Caki2 (cell line): Measurements from ENCODE around the gene TRIM58. TPM values are rescaled to one million over a fixed set of nuclear protein-coding genes. Genes with fewer than 3 reads are reported as not detected.

Experiments
- DNase-seq: peaks from one replicate; pipeline ENCODE4 v3.0.0-alpha.2; 2015; ENCODE audit warnings: low read depth
- in situ Hi-C: cut with HindIII; loops from 2 replicates; pipeline ENCODE4 v1.10.0; 2016; ENCODE audit warnings: low sequenced_read_pairs, low pct_unique_long_range_greater_than_20kb, mixed read lengths
- total RNA-seq: library from RNA; depleted of rRNA; stranded (reverse); fragments of >200 nt; shearing (Covaris generic); gene quantifications from 2 replicates; pipeline ENCODE4 v1.2.3, GENCODE V29; 2014; ENCODE audit warnings: low replicate concordance; rRNA removed

TRIM58 gene, protein sequence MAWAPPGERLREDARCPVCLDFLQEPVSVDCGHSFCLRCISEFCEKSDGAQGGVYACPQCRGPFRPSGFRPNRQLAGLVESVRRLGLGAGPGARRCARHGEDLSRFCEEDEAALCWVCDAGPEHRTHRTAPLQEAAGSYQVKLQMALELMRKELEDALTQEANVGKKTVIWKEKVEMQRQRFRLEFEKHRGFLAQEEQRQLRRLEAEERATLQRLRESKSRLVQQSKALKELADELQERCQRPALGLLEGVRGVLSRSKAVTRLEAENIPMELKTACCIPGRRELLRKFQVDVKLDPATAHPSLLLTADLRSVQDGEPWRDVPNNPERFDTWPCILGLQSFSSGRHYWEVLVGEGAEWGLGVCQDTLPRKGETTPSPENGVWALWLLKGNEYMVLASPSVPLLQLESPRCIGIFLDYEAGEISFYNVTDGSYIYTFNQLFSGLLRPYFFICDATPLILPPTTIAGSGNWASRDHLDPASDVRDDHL
- total RNA-seq: not detected in 2 replicates

DNA sequence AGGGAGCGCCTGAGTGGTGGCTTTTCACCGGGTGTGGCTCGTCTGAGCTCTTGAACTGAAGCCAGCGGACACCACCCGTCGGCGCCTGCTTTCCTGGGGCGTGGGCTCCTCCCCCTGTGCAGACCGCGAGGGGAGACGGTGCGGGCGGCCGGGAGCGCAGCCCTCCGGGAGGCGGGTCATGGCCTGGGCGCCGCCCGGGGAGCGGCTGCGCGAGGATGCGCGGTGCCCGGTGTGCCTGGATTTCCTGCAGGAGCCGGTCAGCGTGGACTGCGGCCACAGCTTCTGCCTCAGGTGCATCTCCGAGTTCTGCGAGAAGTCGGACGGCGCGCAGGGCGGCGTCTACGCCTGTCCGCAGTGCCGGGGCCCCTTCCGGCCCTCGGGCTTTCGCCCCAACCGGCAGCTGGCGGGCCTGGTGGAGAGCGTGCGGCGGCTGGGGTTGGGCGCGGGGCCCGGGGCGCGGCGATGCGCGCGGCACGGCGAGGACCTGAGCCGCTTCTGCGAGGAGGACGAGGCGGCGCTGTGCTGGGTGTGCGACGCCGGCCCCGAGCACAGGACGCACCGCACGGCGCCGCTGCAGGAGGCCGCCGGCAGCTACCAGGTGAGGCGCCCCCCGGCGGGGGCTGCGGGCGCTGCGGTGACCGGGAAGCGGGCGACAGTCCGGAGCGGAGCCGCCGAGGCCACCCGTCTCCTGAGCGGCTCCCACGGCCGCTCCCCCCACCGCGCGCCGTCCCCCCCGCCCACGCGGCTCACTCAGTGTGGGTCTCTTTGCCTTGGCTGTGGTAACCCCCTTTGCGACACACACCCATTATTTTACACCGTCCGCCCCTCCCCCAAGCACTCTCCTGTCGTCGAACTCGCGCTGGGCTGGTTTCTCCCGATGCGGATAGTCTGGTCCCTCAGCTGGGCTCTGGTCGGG is at the start of gene TRIM58:
Gene TRIM58 (plus strand): TSS at position 119 of the 916 bp plus-strand sequence. CDS start 60 bp downstream, at position 179.
- in situ Hi-C loops: no loop called here
- DNase-seq: no peak

DNA sequence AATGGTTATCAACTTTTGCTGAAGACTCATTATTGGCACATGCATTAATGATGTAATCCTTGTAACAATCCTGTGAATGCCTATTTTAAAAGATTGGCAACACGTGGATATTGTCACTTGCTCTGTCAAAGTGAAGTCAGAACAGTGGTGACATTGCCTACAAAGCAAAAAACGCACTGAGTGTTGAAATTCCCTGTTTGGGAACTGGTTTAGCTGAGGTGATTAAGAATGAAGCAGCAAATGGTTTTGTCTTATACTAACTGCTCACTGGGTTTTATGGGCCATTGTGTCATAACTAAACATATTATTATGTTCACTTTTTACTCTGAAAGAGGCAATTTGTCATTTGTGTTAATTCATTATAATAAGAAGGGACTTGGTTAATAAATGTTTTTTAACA is 44.4 kb upstream of the TRIM58 start:
- in situ Hi-C loops: no loop called here
- DNase-seq: no peak

DNA sequence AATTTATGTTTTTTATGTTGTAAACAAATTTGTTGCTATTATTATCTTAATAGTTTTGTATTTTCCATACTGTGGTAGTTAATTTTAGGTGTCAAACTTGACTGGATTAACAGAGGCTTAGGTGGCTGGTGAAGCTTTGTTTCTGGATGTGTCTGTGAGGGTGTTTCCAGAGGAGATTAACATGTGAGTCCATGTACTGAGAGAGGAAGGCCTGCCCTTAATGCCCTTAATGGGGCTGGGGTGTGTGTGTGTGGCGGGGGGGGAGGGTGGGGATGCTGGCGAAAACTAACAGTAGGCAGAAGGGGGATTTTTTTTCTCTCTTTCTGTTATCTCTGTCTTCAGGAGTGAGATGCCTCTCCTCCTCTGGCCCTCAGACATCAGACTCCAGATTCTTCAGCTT is 34.9 kb upstream of the TRIM58 start:
- in situ Hi-C loops: no loop called here
- DNase-seq: no peak

DNA sequence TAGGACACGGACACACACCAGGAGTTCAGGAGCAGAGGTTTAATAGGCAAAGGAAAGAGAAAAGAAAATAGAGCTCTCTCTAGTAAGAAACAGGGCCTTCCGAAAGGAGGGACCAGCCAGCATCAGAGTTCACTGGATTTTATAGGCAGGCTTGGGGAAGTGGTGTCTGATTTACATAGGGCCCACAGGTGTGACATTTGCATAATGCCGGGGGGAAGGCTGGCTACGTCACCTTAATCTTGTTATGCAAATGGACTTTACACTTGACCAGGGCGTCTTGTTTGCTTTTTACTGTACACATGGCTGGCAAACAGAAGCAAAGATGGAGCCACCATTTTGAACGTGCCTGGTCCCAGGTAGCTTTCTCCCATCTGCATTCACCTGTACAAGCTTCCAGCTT is 33.0 kb upstream of the TRIM58 start, which contains the start of gene OR14A16:
Gene OR14A16 (minus strand): TSS at position 97 of the 400 bp plus-strand sequence. CDS start 8,390 bp downstream, outside the sequence.
- no peak for DNase-seq
- in situ Hi-C loops: no loop called here

DNA sequence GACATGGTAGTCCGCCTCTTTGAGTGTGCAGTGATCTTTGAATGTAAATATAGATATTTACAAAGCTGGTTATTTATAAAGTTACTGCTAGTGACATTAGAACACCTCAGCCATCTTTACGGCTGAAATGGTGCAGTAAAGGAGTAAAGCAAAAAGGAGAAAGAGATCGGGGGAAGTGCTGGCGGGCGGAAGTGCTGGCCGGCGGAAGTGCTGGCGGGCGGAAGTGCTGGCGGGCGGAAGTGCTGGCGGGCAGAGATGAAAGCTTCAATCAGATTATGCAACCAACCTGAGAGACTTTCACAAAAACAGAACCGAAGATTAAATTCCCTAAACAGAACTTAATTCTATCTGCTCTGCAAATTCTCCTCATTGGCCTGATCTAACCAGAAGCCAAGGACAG is 31.6 kb upstream of the TRIM58 start:
- in situ Hi-C loops: no loop called here
- DNase-seq: no peak

DNA sequence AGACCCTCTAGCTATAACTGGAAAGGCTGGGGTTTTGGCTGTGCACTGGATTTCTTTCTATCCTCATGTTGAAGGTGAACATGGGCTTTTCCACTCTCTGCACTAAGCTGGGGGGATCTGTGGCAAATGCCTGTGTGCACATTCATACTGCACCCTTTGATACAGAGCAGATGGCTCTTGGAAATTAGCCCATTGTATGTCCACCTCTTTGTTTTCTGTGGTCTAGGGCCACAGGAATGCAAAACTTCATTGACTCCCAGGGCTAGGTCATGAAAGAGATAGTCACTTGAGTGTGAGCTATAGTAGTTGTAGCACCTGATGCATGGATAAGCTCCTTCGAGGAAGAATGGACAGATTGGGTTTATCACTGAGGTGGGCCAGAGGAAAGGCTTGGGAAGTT is 27.3 kb upstream of the TRIM58 start:
- in situ Hi-C loops: no loop called here
- no peak for DNase-seq

DNA sequence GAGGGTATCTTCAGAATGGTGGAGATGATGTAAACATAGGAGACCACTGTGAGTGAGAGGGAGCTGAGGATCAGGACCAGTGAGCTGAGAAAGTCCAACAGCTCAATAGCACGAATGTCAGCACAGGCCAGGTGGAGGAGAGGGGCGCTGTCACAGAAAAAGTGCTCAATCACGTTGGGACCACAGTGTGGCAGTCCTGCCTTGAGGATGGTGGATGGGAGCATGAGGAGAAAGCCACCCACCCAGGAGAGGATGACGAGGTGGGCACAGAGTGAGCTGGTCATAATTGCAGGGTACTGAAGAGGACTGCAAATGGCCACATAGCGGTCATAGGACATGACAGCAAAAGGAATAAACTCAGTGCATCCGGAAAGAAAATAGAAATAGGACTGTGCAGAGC is 23.4 kb upstream of the TRIM58 start:
- DNase-seq: no peak
- in situ Hi-C loops: no loop called here

DNA sequence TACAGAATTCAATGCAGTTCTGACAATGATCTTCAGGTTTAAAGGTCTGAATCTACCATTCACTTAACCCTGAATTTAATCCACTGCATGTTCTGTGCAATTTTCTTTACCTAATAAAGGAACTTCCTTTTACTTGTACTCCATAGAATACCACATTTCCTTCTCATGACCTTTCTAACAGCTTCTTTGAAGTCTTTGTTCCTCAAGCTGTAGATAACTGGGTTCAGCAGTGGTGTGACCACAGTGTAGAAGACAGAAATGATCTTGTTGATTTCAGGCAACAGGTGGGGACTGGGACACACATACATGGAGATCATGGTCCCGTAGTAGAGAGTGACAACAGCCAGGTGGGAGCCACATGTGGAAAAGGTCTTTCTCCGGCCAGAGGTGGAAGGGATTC is 16.2 kb upstream of the TRIM58 start:
- no peak for DNase-seq

DNA sequence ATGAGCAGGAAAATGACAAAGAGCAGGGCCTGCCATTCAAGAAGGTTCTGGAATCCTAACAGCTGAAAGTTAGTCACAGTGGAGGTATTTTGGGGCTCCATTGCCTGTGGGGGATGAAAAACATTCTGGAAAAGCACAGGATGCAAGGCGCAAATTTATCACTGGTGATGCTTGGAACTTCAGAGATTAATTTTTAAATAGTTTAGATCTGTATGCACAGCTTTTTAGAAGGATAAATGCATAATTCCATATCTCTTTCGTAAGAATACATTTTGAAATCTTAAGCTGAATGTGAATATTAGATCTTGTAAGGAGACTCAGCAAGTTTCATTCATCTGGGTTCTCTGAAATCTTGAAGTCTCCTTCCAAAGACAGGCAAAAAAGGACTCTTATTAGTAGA is 15.2 kb upstream of the TRIM58 start, which contains the start of gene OR11L1:
Gene OR11L1 (minus strand): TSS at position 101 of the 400 bp plus-strand sequence. CDS start 0 bp downstream, at position 101.
- no peak for DNase-seq
- in situ Hi-C loops: no loop called here

More for the DNA sequence above, 16.2 kb upstream of the TRIM58 start:
- in situ Hi-C loops: no loop called here

DNA sequence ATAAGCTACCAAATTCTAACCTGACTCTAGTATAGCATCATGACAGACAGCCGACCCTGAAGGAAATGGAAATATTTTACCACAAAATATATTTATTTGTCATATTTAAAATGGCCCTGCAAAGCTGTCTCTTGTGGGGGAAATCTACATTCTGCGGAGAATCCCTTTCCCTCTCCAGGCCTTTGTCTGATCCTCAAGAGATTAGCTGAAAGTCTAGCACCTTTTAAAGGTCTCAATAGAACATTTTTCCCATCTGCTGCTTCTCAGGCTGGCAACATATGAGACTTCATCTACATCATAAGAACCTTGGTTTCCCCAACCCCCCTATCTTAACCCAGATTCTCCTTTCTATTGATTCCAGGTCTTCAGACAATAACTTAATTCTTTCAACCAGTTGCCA is 13.6 kb upstream of the TRIM58 start:
- in situ Hi-C loops: no loop called here
- no peak for DNase-seq

DNA sequence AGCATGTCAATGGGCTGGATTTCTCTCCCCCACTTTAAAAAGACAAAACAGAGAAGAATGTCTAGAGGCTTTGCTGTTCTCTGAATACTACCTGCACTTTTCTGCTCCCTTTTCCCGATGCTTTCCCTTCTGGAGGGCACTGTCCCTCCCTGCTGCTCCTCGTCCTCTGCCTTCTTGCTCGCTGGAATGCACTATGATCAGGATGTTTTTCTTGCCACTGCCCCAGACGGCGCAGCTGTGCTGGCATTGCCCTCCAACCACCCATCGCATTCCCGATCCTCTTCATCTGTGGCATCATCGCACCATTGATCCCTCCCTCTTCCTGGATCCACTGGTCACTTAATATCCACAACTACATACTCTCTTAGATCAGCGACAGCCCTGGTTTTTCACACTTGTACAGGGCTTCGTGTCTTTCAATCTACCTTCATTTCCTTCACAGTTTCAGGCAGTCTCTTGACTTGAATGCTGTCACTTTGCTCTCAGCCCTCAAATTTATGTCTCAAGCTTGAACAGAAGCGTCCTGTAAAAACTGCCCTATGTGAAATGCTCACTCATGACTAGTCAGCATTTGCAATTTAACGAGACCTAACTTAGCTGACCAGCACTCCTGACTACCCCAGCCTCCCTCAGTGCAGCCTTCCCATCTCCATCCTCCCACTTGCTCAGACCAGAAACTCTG is 11.8 kb upstream of the TRIM58 start:
- in situ Hi-C loops: no loop called here
- DNase-seq: no peak

DNA sequence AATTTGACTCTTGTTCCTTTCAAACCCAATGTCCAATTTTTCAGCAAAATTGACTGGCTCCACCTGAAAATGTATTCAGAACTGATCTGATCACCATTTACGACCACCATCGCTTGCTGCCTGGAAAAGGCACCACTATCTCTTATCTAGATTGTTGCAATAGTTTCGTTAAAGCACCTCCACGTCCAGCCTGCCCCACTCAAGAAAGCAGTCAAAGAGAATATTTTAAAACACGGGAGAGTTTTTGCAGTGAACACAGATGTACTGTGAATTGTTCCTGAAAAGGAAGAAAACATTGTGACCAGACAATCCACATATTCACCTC is 11.3 kb upstream of the TRIM58 start:
- no peak for DNase-seq
- in situ Hi-C loops: no loop called here

DNA sequence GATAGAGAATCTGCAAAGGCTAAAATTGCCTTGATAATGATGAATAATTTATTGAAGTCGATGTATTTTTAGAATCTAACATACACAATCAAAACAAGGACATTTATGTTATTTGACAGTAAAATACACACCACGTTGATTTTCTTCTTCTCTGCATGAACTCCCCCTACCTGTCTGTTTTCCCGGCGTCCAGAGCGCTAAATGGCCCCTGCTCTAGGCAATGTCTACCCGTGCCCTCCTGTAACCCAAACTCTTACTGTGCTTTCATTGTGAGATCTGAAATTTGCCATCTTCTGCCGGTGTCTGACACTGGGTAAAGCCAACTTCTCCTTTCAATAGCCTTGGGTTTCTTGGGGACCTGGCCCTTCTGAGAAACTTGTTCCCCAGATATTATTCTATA is 8.6 kb upstream of the TRIM58 start:
- DNase-seq: no peak
- in situ Hi-C loops: no loop called here

DNA sequence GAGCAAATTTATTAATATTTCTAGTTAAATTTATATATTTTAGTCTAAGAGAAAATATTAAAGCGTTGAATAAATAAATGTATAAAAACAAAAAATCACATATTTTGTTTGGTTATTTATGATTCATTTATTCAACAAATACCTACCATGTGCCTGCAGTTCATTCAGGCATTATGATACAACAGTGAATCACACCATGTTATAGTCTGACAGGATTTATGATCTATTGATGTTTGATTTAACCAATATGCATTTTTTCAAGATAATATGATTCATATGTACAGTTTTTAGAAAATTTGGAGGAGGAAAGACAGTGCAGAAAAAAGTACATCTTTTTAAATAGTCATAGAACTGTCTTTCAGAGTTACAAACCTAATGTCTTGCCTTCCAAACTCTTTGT is 7.4 kb upstream of the TRIM58 start:
- in situ Hi-C loops: no loop called here
- no peak for DNase-seq

DNA sequence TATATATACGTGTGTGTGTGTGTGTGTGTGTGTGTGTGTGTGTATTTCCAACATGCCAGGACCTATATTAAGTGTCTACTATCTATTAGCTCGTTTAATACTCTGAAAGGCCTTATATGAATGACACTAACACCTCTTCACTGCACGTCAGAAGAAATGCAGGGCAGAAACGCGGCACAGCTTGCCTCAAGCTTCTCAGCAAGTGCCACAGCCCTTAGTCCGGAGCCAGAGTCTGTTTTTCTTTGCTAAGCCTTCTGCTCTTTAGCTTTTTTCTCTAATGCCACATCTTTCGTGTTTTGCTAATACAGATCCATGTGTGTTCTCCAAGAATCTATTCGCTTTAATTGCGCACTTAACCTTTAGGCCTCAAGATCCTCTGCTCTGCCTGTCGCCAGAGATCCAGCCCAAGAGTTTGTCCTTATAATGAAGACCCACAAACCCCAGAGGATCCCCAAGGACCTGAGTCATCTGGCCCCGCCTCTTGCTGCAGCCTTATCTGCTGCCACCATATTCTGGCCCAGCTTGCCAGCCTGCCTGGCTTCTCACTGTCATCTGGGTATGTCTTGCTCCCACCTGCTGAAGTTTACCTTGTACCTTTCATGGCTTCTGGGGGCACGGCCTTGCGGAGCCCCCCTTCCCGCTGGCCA is 2.0 kb upstream of the TRIM58 start:
- in situ Hi-C loops: no loop called here
- no peak for DNase-seq

DNA sequence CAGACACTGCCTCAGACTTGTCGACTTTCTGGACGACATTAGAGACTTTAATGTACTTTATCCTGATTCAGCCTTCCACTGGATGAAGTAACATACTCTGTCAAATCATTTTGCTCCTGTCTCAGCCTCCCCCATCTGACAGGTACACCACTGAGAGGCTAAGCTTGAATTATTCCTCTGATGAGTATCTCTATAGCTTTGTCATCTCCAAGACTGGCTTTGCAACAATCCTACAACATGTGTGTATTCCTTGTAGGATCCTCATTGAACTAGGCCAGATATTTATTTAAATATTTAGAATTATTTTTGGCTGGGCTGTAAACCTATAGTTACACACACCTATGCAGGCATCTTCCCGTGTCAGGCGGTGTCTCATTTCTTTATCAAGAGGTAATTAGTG is 1.1 kb upstream of the TRIM58 start:
- DNase-seq: no peak
- in situ Hi-C loops: no loop called here

DNA sequence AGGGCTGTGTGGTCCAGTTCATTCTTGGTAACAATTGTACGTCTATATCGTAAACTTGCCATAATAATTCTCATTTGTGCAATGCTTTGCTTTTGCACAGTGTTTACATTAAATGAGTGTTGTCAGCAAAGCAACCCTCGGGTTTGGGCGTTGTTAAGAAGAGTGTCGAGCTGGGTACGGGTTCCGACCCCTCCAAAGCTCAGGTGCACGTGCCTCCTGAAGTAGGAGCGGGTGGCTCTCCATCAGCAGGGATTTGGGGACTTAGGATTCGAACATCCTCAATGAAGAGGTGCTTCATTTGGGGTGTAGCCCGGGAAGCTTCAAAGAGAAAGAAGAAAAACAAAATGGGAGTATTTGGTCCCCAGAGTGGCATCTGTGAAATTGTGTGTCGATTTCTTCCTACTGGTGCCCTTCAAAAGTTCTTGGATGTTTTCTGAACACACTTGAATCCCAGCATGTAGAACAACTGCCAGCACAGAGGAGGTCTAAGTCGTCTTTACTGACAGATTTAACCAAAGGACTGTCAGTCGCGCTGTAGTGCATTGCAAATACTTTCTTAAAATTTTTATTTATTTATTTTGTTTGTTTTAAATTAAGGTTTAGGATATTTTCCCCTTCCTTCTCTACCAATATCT is 1.1 kb downstream of the TRIM58 start:
- in situ Hi-C loops: no loop called here
- DNase-seq: no peak

DNA sequence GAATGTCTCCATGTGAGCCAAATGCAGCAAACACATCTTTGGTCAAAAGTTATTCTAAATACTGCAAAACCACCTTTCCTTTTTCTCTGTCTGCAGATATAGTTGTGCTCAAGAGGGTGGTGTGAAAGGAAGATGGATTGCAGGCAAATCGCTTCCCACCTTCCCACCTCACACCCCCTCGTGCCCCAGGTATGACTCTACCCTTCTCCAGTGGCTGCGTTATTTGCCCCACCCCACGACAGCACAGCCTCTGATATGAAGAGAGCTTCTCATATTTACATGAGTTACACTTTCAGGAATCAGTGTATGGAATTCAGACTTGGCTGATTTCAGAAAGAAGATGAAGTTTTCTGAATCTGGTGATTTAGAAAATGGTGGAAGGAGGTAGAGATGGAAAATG is 5.8 kb downstream of the TRIM58 start:
- in situ Hi-C loops: no loop called here

More for the DNA sequence above, 5.8 kb downstream of the TRIM58 start:
- DNase-seq: no peak
